Measurements from ENCODE around the gene MTX2. TPM values are rescaled to one million over a fixed set of nuclear protein-coding genes. Genes with fewer than 3 reads are reported as not detected.

The MTX2 gene
- total and polyA plus RNA-seq, 2 donors from 2014 or later = 23.6 to 120 TPM

DNA sequence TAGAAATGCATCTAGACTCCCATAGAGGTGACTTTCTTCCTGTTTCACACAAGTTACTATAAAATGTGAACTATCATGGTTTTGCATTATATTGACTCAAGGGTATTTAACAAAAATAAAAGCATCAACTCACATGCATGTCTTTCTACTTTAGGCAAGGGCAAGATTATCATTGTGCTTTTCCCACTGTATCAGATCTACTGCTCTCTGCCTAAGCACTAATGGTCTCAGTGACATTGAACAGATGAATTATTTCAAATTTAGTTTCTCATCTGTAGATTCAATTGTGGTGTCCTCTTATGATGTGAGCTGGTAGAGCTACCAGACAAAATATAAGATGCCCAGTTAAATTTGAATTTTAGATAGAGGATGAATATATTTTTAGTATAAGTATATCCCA is 113.9 kb downstream of the MTX2 start:
- H3K4me1 ChIP-seq (ENCODE audit: control insufficient read depth in 2 of 3, insufficient read depth in 2 of 3, low read depth in 1 of 3, low read length in 3 of 3) = no peaks in the 10 kb centered on the region
- peaks cover 0 to 5% (median 0%) of the 10 kb centered on the region in 3 donors for H3K9me3 ChIP-seq (ENCODE audit: control insufficient read depth in 2 of 3, insufficient read depth in 1 of 3, low read length in 3 of 3)
- intact Hi-C loops (cut with DNase I) = no loop called here
- TF ChIP-seq, protein P1, sequence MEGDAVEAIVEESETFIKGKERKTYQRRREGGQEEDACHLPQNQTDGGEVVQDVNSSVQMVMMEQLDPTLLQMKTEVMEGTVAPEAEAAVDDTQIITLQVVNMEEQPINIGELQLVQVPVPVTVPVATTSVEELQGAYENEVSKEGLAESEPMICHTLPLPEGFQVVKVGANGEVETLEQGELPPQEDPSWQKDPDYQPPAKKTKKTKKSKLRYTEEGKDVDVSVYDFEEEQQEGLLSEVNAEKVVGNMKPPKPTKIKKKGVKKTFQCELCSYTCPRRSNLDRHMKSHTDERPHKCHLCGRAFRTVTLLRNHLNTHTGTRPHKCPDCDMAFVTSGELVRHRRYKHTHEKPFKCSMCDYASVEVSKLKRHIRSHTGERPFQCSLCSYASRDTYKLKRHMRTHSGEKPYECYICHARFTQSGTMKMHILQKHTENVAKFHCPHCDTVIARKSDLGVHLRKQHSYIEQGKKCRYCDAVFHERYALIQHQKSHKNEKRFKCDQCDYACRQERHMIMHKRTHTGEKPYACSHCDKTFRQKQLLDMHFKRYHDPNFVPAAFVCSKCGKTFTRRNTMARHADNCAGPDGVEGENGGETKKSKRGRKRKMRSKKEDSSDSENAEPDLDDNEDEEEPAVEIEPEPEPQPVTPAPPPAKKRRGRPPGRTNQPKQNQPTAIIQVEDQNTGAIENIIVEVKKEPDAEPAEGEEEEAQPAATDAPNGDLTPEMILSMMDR (IDR thresholded peaks at IDR 0.05; ENCODE audit: borderline replicate concordance, extremely low read depth, insufficient read depth) = no peak
- H3K27me3 ChIP-seq (ENCODE audit: control insufficient read depth, insufficient read depth, low read length) = no peaks in the 10 kb centered on the region
- H3K4me3 ChIP-seq (ENCODE audit: low read length in 3 of 3) = no peak overlapping the region
- H3K27ac ChIP-seq (ENCODE audit: low read depth in 2 of 2, low read length in 2 of 2) = no peak overlapping the region
- H3K9ac ChIP-seq (ENCODE audit: low read length in 3 of 3) = no peak overlapping the region
- no peak for DNase-seq
- no peaks in the 10 kb centered on the region for H3K36me3 ChIP-seq (ENCODE audit: control insufficient read depth in 2 of 3, insufficient read depth in 3 of 3, low read length in 3 of 3)
- no peak for FAIRE-seq

DNA sequence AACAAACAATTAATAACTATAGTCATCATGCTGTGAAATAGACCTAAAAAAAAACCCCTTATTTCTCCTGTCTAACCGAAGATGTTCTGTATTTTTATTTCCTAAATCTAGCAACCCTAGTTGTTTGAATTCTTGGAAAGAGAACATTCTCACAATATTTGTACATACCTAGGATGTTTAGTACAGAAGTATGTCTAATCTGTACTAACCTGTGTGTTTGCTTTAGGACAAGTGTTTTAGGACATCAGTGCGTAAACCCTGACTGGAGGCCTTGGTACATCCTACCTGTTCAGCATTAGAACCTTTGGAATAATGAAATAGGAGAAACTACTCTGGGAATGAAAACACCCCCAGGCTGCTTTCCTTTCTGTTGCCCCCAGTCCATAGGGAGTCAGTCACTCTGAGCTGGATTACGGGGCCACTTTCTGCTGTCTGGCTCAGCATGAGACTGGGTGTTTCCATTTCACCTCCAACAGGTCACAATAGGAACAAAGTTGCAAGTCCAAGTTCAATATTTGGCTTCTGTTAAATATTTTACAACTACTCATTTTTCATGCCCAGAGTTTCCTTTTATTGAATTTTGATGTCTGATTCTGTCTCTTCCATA is 114.7 kb downstream of the MTX2 start:
- H3K9me3 ChIP-seq (ENCODE audit: control insufficient read depth in 2 of 3, insufficient read depth in 1 of 3, low read length in 3 of 3) = peaks cover 0 to 3% (median 0%) of the 10 kb centered on the region in 3 donors
- TF ChIP-seq, protein P1 (IDR thresholded peaks at IDR 0.05; ENCODE audit: borderline replicate concordance, extremely low read depth, insufficient read depth) = no peak
- no peaks in the 10 kb centered on the region for H3K27me3 ChIP-seq (ENCODE audit: control insufficient read depth, insufficient read depth, low read length)
- no peak overlapping the region for H3K4me3 ChIP-seq (ENCODE audit: low read length in 3 of 3)
- intact Hi-C loops (cut with DNase I) = no loop called here
- no peaks in the 10 kb centered on the region for H3K36me3 ChIP-seq (ENCODE audit: control insufficient read depth in 2 of 3, insufficient read depth in 3 of 3, low read length in 3 of 3)
- DNase-seq (no peak), FAIRE-seq (no peak)
- H3K9ac ChIP-seq (ENCODE audit: low read length in 3 of 3) = no peak overlapping the region
- no peaks in the 10 kb centered on the region for H3K4me1 ChIP-seq (ENCODE audit: control insufficient read depth in 2 of 3, insufficient read depth in 2 of 3, low read depth in 1 of 3, low read length in 3 of 3)
- no peak overlapping the region for H3K27ac ChIP-seq (ENCODE audit: low read depth in 2 of 2, low read length in 2 of 2)

DNA sequence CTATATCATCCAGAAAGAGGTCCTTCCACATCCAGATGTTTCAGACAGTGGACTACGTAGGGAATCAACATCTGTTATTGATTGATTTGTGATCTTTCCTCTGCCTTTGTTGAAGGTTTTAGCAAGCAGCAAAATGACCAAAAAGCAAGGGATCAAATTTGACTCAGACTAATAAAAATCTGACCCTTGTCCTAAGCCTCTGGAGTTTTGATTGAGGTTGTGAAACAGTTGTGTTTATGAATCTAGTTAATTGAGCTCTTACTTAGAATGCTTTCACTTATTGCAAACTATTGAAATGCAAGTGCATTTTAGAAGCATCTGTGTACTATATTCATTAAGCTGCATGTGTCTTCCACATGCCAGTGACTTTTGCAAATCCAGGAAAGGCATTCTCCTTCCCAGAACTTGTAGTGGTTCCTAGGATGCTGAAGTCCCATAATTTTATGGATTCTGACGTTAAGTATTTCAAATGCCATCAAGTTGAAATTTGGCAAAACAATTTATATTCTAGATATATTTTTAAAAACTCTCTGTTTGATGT is 116.0 kb downstream of the MTX2 start:
- TF ChIP-seq, protein P1 (IDR thresholded peaks at IDR 0.05; ENCODE audit: borderline replicate concordance, extremely low read depth, insufficient read depth) = no peak
- Histone ChIP-seq H3K27ac (ENCODE audit: low read depth in 2 of 2, low read length in 2 of 2) (no peak overlapping the region), H3K4me1 (ENCODE audit: control insufficient read depth in 2 of 3, insufficient read depth in 2 of 3, low read depth in 1 of 3, low read length in 3 of 3) (no peaks in the 10 kb centered on the region), H3K9me3 (ENCODE audit: control insufficient read depth in 2 of 3, insufficient read depth in 1 of 3, low read length in 3 of 3) (no peaks in the 10 kb centered on the region), H3K36me3 (ENCODE audit: control insufficient read depth in 2 of 3, insufficient read depth in 3 of 3, low read length in 3 of 3) (no peaks in the 10 kb centered on the region), H3K27me3 (ENCODE audit: control insufficient read depth, insufficient read depth, low read length) (no peaks in the 10 kb centered on the region), H3K9ac (ENCODE audit: low read length in 3 of 3) (no peak overlapping the region), H3K4me3 (ENCODE audit: low read length in 3 of 3) (no peak overlapping the region)
- intact Hi-C loops (cut with DNase I) = no loop called here
- DNase-seq = no peak
- FAIRE-seq = no peak
